NB4 (cell line): ENCODE data around the gene MYO1G.
A peak's percentile ranks its signal among the peaks of the same experiment; 100 is the strongest.

ENCODE experiments used
- MYC ChIP-seq: IDR thresholded peaks from 2 replicates; pipeline ENCODE4 v1.6.1; 2011; ENCODE audit warnings: low read depth, low read length
- POLR2A ChIP-seq: IDR thresholded peaks from 2 replicates; pipeline ENCODE4 v1.6.1; 2011; ENCODE audit warnings: mild to moderate bottlenecking; ENCODE audit not compliant: insufficient read length; ENCODE audit errors: extremely low read depth
- TF ChIP-seq, protein P1 (sequence below): IDR thresholded peaks from one replicate; pipeline ENCODE4 v1.5.1; 2012; ENCODE audit warnings: low read depth, low read length
- TF ChIP-seq, protein P2 (sequence below): IDR thresholded peaks from 2 replicates; pipeline ENCODE4 v1.6.1; 2011; ENCODE audit warnings: low read depth, low read length

DNA sequence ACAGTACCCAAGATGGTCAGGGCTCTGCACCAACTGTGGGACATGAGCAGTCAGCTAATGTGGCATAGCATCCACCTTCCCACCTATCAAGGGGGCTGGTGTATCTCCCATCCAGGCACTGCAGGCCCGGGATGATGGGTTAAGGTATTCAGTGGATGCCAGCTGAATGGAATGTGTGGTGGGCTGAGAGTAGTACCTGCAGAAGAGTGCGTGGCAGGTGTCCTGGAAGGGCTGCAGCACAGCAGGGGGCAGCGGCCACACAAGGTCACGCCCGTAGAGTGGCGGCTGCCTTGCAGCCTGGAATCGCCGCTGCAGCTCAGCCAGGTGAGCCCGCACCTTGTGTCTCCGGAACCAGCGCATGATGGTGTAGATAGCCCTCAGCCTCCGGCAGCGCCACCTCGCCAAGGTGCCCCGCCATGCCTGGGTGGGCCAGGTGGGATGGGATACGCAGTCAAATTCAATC, 13.3 kb downstream of the MYO1G start:
- TF ChIP-seq, protein P1, sequence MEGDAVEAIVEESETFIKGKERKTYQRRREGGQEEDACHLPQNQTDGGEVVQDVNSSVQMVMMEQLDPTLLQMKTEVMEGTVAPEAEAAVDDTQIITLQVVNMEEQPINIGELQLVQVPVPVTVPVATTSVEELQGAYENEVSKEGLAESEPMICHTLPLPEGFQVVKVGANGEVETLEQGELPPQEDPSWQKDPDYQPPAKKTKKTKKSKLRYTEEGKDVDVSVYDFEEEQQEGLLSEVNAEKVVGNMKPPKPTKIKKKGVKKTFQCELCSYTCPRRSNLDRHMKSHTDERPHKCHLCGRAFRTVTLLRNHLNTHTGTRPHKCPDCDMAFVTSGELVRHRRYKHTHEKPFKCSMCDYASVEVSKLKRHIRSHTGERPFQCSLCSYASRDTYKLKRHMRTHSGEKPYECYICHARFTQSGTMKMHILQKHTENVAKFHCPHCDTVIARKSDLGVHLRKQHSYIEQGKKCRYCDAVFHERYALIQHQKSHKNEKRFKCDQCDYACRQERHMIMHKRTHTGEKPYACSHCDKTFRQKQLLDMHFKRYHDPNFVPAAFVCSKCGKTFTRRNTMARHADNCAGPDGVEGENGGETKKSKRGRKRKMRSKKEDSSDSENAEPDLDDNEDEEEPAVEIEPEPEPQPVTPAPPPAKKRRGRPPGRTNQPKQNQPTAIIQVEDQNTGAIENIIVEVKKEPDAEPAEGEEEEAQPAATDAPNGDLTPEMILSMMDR = no peak
- peak; percentile 21 for TF ChIP-seq POLR2A
- TF ChIP-seq, protein P2, sequence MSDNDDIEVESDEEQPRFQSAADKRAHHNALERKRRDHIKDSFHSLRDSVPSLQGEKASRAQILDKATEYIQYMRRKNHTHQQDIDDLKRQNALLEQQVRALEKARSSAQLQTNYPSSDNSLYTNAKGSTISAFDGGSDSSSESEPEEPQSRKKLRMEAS = no peak
- no peak for TF ChIP-seq MYC
